Aorta (tissue), 5 donors: ENCODE results near the gene FBXO9. TPM values are rescaled to one million over a fixed set of nuclear protein-coding genes. Genes with fewer than 3 reads are reported as not detected.

Experiments
- ATAC-seq: fragments of 200-7000 bp; cut with Tn5 transposase; one replicate; pipeline ENCODE4 v1.9.1; 2022; ENCODE audit warnings: moderate library complexity; ENCODE audit not compliant: low FRiP score
- DNase-seq, 2 donors: peaks; one replicate each; pipeline ENCODE4 v3.0.0-alpha.2; 2020
- H3K27ac ChIP-seq, 2 donors: one replicate each; pipeline ENCODE4 v1.5.1; 2013; ENCODE audit warnings: low read length in 2 of 2, mild to moderate bottlenecking in 2 of 2, moderate library complexity in 2 of 2, control low read depth in 1 of 2, inconsistent platforms in 1 of 2, low read depth in 1 of 2
- H3K27me3 ChIP-seq, 2 donors: one replicate each; pipeline ENCODE4 v1.6.1; 2013; ENCODE audit warnings: control low read depth in 1 of 2, low read length in 1 of 2, mild to moderate bottlenecking in 1 of 2, moderate library complexity in 1 of 2; ENCODE audit not compliant: insufficient read depth in 2 of 2, control insufficient read depth in 1 of 2
- H3K36me3 ChIP-seq, 2 donors: one replicate each; pipeline ENCODE4 v1.6.1; 2013; ENCODE audit warnings: control low read depth in 1 of 2, low read length in 1 of 2, mild to moderate bottlenecking in 1 of 2; ENCODE audit not compliant: insufficient read depth in 2 of 2, control insufficient read depth in 1 of 2
- H3K4me1 ChIP-seq, 2 donors: one replicate each; pipeline ENCODE4 v1.6.1; 2013; ENCODE audit warnings: low read length in 2 of 2, control low read depth in 1 of 2, mild to moderate bottlenecking in 1 of 2, moderate library complexity in 1 of 2; ENCODE audit not compliant: insufficient read depth in 2 of 2, control insufficient read depth in 1 of 2
- H3K4me3 ChIP-seq, 2 donors: one replicate each; pipeline ENCODE4 v1.5.1; 2013; ENCODE audit warnings: low read length in 2 of 2, control low read depth in 1 of 2, mild to moderate bottlenecking in 1 of 2
- H3K9me3 ChIP-seq: one replicate; pipeline ENCODE4 v1.6.1; 2013; ENCODE audit warnings: mild to moderate bottlenecking, low read length; ENCODE audit not compliant: control insufficient read depth
- WGBS, 2 donors: extraction: QIAGEN DNeasy Blood & Tissue Kit; methylation state at CpG; one replicate each; pipeline ENCODE4 v1.1.7; 2013; 5-methylcytosine and 5-hydroxymethylcytosine counted together
- intact Hi-C, 2 donors: fragments of 100-400 bp; cut with DNase I; formaldehyde crosslinking; loops; one replicate each; pipeline versions ENCODE4 v1.14.2 to v1.15.0; 2022
- polyA plus RNA-seq, 2 donors: library from polyadenylated mRNA; stranded (reverse); fragments of 200-250 nt; gene quantifications; one replicate each; pipeline ENCODE4 v1.2.3, GENCODE V29; 2013
- total RNA-seq, 2 donors: library from RNA; stranded (reverse); fragmentation: NEBNext Ultra II Directional; extraction: Animal tissue kit (Norgen Biotek cat#: 25700); gene quantifications; one replicate each; pipeline ENCODE4 v1.2.1, GENCODE V29; 2021
- donor health status: healthy with polysubstance abuse.
- donor health status: Bipolar disorder and iron deficiency.
- donor health status: DM: no; HTN: no; CAD: no.
- donor health status: DM: no; HTN: no; CAD: no.
- donor health status: DM: yes; HTN: yes; CAD: no.

FBXO9 gene
- total and polyA plus RNA-seq, 4 donors = 44.2 to 112 (median 74.4) TPM

DNA sequence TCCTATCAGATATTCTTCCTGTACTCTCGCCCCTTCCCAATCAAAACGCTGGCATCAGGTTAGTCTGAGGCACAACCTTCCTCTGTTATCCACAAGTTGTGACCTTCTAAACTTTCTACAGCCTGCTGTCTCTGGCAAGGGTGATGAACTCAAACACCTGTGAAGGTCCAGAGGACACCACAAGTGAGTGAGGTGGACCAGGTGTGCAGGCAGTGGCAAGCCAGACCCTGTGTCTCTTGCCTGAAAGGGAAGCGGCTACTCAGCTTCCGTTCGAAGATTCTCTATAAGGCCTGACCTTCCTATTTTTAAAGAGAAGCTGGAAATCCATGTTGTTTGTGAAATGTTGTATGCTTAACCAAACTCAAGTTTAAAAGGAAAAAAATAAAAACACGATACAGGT, 46.7 kb downstream of the FBXO9 start:
- no peaks in the 10 kb centered on the region for H3K27me3 ChIP-seq
- H3K27ac ChIP-seq = no peak overlapping the region
- H3K4me1 ChIP-seq = no peaks in the 10 kb centered on the region
- intact Hi-C loops = no loop called here
- no peak overlapping the region for H3K4me3 ChIP-seq
- 83 to 90% methylated on average over 6 of the region's 6 CpGs for WGBS, 2 donors
- no peaks in the 10 kb centered on the region for H3K36me3 ChIP-seq
- H3K9me3 ChIP-seq = peaks cover 2% of the 10 kb centered on the region
- ATAC-seq (no peak), DNase-seq (no peak)

DNA sequence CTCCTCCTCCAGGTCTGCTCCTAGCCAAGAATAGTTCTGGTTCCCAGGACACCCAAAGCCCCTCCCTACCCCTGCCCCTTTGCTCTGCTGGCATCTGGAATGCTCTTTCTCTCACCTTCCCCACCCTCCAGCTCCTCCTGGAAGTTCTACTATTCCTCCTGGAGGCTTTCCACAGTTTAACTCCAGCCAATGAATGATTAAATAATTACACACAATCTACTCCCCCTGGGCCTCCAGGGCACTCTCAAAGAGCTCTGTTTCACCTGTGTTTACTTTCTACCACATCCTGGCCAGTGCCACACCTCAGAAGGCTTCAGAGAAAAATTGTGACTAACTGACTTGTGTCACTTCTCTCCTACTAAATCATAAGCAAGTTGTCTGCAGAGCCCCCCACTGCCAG, 47.2 kb downstream of the FBXO9 start:
- no peaks in the 10 kb centered on the region for H3K27me3 ChIP-seq
- no peak for DNase-seq
- peaks cover 2% of the 10 kb centered on the region for H3K9me3 ChIP-seq
- H3K4me3 ChIP-seq = no peak overlapping the region
- intact Hi-C loops = no loop called here
- no peak for ATAC-seq
- H3K36me3 ChIP-seq = no peaks in the 10 kb centered on the region
- H3K27ac ChIP-seq = no peak overlapping the region
- no peaks in the 10 kb centered on the region for H3K4me1 ChIP-seq

GRCh38 chr6:53112871-53113270, 47.7 kb downstream of the FBXO9 start:
- no peak for DNase-seq
- no peak for ATAC-seq
- intact Hi-C loops = no loop called here
- no peak overlapping the region for H3K4me3 ChIP-seq
- H3K36me3 ChIP-seq = no peaks in the 10 kb centered on the region
- H3K27me3 ChIP-seq = no peaks in the 10 kb centered on the region
- H3K4me1 ChIP-seq = no peaks in the 10 kb centered on the region
- 38 to 51% methylated on average over 1 of the region's 1 CpG for WGBS, 2 donors
- H3K9me3 ChIP-seq = peaks cover 2% of the 10 kb centered on the region
- no peak overlapping the region for H3K27ac ChIP-seq

GRCh38 chr6:53113742-53114141, 48.5 kb downstream of the FBXO9 start:
- H3K36me3 ChIP-seq = no peaks in the 10 kb centered on the region
- H3K4me3 ChIP-seq = no peak overlapping the region
- 68 to 74% methylated on average over 4 of the region's 4 CpGs for WGBS, 2 donors
- intact Hi-C loops = no loop called here
- ATAC-seq (no peak), DNase-seq (no peak)
- no peak overlapping the region for H3K27ac ChIP-seq
- peaks cover 2% of the 10 kb centered on the region for H3K9me3 ChIP-seq
- no peaks in the 10 kb centered on the region for H3K4me1 ChIP-seq
- H3K27me3 ChIP-seq = no peaks in the 10 kb centered on the region

GRCh38 chr6:53115113-53115512, 49.9 kb downstream of the FBXO9 start:
- WGBS, 2 donors = 95 to 97% methylated on average over 1 of the region's 1 CpG
- H3K27ac ChIP-seq = no peak overlapping the region
- H3K27me3 ChIP-seq = no peaks in the 10 kb centered on the region
- intact Hi-C loops = no loop called here
- H3K36me3 ChIP-seq = no peaks in the 10 kb centered on the region
- H3K4me3 ChIP-seq = no peak overlapping the region
- H3K4me1 ChIP-seq = no peaks in the 10 kb centered on the region
- H3K9me3 ChIP-seq = peaks cover 2% of the 10 kb centered on the region
- ATAC-seq (no peak), DNase-seq (no peak)

- H3K4me3 ChIP-seq = no peak overlapping the region
- no peaks in the 10 kb centered on the region for H3K4me1 ChIP-seq
- no peak for DNase-seq
- peaks cover 2% of the 10 kb centered on the region for H3K9me3 ChIP-seq
- intact Hi-C loops = no loop called here
- H3K36me3 ChIP-seq = no peaks in the 10 kb centered on the region
- no peaks in the 10 kb centered on the region for H3K27me3 ChIP-seq
- no peak overlapping the region for H3K27ac ChIP-seq
- WGBS, 2 donors = 86 to 88% methylated on average over 2 of the region's 2 CpGs
- no peak for ATAC-seq
Measured at GRCh38 chr6:53115741-53116140, 50.5 kb downstream of the FBXO9 start.

DNA sequence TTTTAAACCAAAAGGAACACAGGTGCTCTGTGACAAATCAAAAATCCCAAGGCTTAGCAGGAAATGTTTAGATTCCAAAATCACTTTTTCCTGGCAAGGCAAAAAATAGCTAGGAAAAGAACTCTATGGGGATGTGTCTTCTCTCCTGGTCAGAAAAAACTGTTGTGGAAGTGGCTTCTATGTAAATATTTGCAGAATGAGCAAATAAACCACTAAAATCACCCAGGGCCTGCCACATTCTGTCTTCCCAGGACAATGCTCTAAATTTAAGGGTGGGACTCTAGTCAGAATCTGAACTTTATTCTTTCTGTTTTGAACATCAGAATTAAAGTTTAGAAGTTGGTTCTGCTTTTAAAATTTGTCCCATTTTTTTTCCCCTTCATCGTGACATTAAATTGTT, 54.1 kb downstream of the FBXO9 start:
- no peaks in the 10 kb centered on the region for H3K4me1 ChIP-seq
- 73 to 84% methylated on average over 1 of the region's 1 CpG for WGBS, 2 donors
- no peaks in the 10 kb centered on the region for H3K36me3 ChIP-seq
- H3K4me3 ChIP-seq = no peak overlapping the region
- H3K27me3 ChIP-seq = no peaks in the 10 kb centered on the region
- intact Hi-C loops = no loop called here
- no peak for DNase-seq
- ATAC-seq = no peak
- H3K9me3 ChIP-seq = peaks cover 2% of the 10 kb centered on the region
- no peak overlapping the region for H3K27ac ChIP-seq

GRCh38 chr6:53119772-53120409, 54.7 kb downstream of the FBXO9 start:
- WGBS, 2 donors = 67 to 71% methylated on average over 4 of the region's 4 CpGs
- Histone ChIP-seq H3K9me3 (peaks cover 2% of the 10 kb centered on the region), H3K4me3 (no peak overlapping the region), H3K27ac (no peak overlapping the region), H3K4me1 (no peaks in the 10 kb centered on the region), H3K36me3 (no peaks in the 10 kb centered on the region), H3K27me3 (no peaks in the 10 kb centered on the region)
- intact Hi-C loops = no loop called here
- DNase-seq (no peak), ATAC-seq (no peak)

- Histone ChIP-seq H3K9me3 (no peaks in the 10 kb centered on the region), H3K4me1 (no peaks in the 10 kb centered on the region), H3K27ac (no peak overlapping the region), H3K4me3 (no peak overlapping the region), H3K27me3 (no peaks in the 10 kb centered on the region), H3K36me3 (no peaks in the 10 kb centered on the region)
- 93 to 95% methylated on average over 10 of the region's 10 CpGs for WGBS, 2 donors
- intact Hi-C loops = no loop called here
- DNase-seq (no peak), ATAC-seq (no peak)
Measured at GRCh38 chr6:53124131-53124800, 59.1 kb downstream of the FBXO9 start.
